K562 (cell line): ENCODE measurements around the gene C1orf116. TPM values are rescaled to one million over a fixed set of nuclear protein-coding genes. Genes with fewer than 3 reads are reported as not detected.

Experiments
- BRCA1 ChIP-seq, 2 experiments: fragments of 450-650 bp in 1 of 2; sonication (generic) in 1 of 2; formaldehyde crosslinking in 1 of 2; IDR thresholded peaks; 2 replicates each; pipeline versions ENCODE4 v1.5.0 to v1.6.1; 2017 to 2020; ENCODE audit warnings: mild to moderate bottlenecking in 1 of 2, missing genetic modification reagents in 1 of 2
- CSDE1 ChIP-seq, 2 experiments: fragments of 450-650 bp; IDR thresholded peaks; 2 replicates each; pipeline ENCODE4 v1.6.1; 2016; ENCODE audit warnings: mild to moderate bottlenecking in 1 of 2
- FOSL1 ChIP-seq: fragments of 200-800 bp; sonication (Bioruptor generic); conservative IDR thresholded peaks from 2 replicates; pipeline ENCODE4 v1.6.1; 2016; ENCODE audit warnings: missing genetic modification characterization, missing compliant biosample characterization
- HDAC3 ChIP-seq: fragments of 450-650 bp; IDR thresholded peaks from 2 replicates; pipeline ENCODE4 v1.6.1; 2018; ENCODE audit warnings: borderline replicate concordance, mild to moderate bottlenecking, moderate library complexity; ENCODE audit not compliant: partially characterized antibody
- HOMEZ ChIP-seq: fragments of 250-450 bp; sonication (Bioruptor Pico); IDR thresholded peaks from 2 replicates; pipeline ENCODE4 v1.4.0; 2020; ENCODE audit warnings: mild to moderate bottlenecking, moderate library complexity
- KLF1 ChIP-seq: fragments of 450-650 bp; IDR thresholded peaks from 2 replicates; pipeline ENCODE4 v1.6.1; 2016; ENCODE audit warnings: missing genetic modification characterization, missing compliant biosample characterization
- LEF1 ChIP-seq: fragments of 450-650 bp; IDR thresholded peaks from 2 replicates; pipeline ENCODE4 v1.6.1; 2016; ENCODE audit warnings: mild to moderate bottlenecking
- NFE2 ChIP-seq: IDR thresholded peaks from 2 replicates; pipeline ENCODE4 v1.6.1; 2014; ENCODE audit warnings: antibody characterized with exemption, low read depth
- NFIX ChIP-seq: fragments of 250-450 bp; sonication (Bioruptor Pico); IDR thresholded peaks from 2 replicates; pipeline ENCODE4 v1.4.0; 2020; ENCODE audit warnings: low read depth, mild to moderate bottlenecking, moderate library complexity
- PHTF2 ChIP-seq: fragments of 250-450 bp; sonication (Bioruptor Pico); IDR thresholded peaks from 2 replicates; pipeline ENCODE4 v1.5.0; 2021; ENCODE audit warnings: mild to moderate bottlenecking
- RCOR1 ChIP-seq, 2 experiments: IDR thresholded peaks; 2 replicates each; pipeline ENCODE4 v1.6.1; 2012; ENCODE audit warnings: low read depth in 2 of 2, low read length in 2 of 2, borderline replicate concordance in 1 of 2, improper control_type of control experiment in 1 of 2
- STAG1 ChIP-seq: sonication (generic); formaldehyde crosslinking; IDR thresholded peaks from 2 replicates; pipeline ENCODE4 v1.5.0; 2020; ENCODE audit warnings: missing genetic modification reagents, borderline replicate concordance
- ZBTB8A ChIP-seq: fragments of 450-650 bp; IDR thresholded peaks from 2 replicates; pipeline ENCODE4 v1.6.1; 2018; ENCODE audit warnings: mild to moderate bottlenecking, moderate library complexity; ENCODE audit not compliant: partially characterized antibody
- ZKSCAN8 ChIP-seq: fragments of 200-800 bp; sonication (Bioruptor generic); IDR thresholded peaks from 2 replicates; pipeline ENCODE4 v1.6.1; 2016; ENCODE audit warnings: missing genetic modification characterization, missing compliant biosample characterization
- ZNF311 ChIP-seq: fragments of 250-450 bp; sonication (Bioruptor Pico); IDR thresholded peaks from 2 replicates; pipeline ENCODE4 v1.4.0; 2020; ENCODE audit warnings: mild to moderate bottlenecking, moderate library complexity
- ZNF398 ChIP-seq: fragments of 250-450 bp; sonication (Bioruptor Pico); IDR thresholded peaks from 2 replicates; pipeline ENCODE4 v1.8.0; 2021; ENCODE audit warnings: moderate library complexity, mild to moderate bottlenecking, inconsistent platforms
- ZNF592 ChIP-seq: fragments of 450-650 bp; IDR thresholded peaks from 2 replicates; pipeline ENCODE4 v1.6.1; 2017; ENCODE audit warnings: antibody characterized with exemption, mild to moderate bottlenecking
- ZNF655 ChIP-seq: fragments of 250-450 bp; sonication (Bioruptor Pico); IDR thresholded peaks from 2 replicates; pipeline ENCODE4 v1.5.0; 2021
- polyA plus RNA-seq, 8 experiments: library from polyadenylated mRNA; depleted of rRNA in 4 of 8; stranded (reverse) in 5 of 8; unstranded in 3 of 8; fragments of >200 nt; fragmentation: Nextera tagmentation in 2 of 8; fragmentation: Illumina TruSeq in 1 of 8; extraction: Ambion mirVana in 2 of 8; extraction: Trizol in 1 of 8; gene quantifications; 2 replicates each; pipeline versions ENCODE4 v1.2.1 to v1.2.3, GENCODE V29; 2011 to 2014; ENCODE audit warnings: inconsistent platforms in 1 of 8, missing spikeins in 1 of 8
- total RNA-seq, 7 experiments: library from RNA; depleted of rRNA in 6 of 7; stranded (reverse); fragments of >200 nt in 6 of 7; fragmentation: Illumina TruSeq in 2 of 7; extraction: Trizol in 2 of 7; gene quantifications; 2 replicates each; pipeline versions ENCODE4 v1.2.1 to v1.2.3, GENCODE V29; 2011 to 2021; ENCODE audit warnings: low replicate concordance in 1 of 7

Gene C1orf116
- total and polyA plus RNA-seq, 9 of the 15 experiments (the other 6 are each of a cell fraction or from before 2014, with no cell fraction given), result 0.62 to 3.0 (median 0.95) TPM

GRCh38 chr1:207017615-207018559, 14.7 kb downstream of the C1orf116 start (continued):
- TF ChIP-seq ZNF592 (no peak), PHTF2 (CRISPR knock-in tag) (no peak), HOMEZ (CRISPR knock-in tag) (no peak), KLF1 (tag) (no peak), ZNF398 (no peak), LEF1 (peak; percentile 76), BRCA1 (IDR thresholded peaks at IDR 0.05) (no peak), BRCA1 (CRISPR knock-in tag; IDR thresholded peaks at IDR 0.05) (no peak), HDAC3 (peak; percentile 87), ZNF311 (CRISPR knock-in tag) (no peak), CSDE1 (IDR thresholded peaks at IDR 0.05) (no peak), ZBTB8A (no peak), FOSL1 (tag) (peak; percentile 91), STAG1 (CRISPR knock-in tag) (no peak), ZKSCAN8 (CRISPR knock-in tag) (peak; percentile 46; the same call in 1 of the 2 replicates), ZNF655 (CRISPR knock-in tag) (no peak), NFE2 (peak; percentile 81), NFIX (no peak), RCOR1 (IDR thresholded peaks at IDR 0.05; ENCODE audit: borderline replicate concordance in 1 of 2, low read depth in 2 of 2, low read length in 2 of 2) (peak; percentile 91 to 94)
